Mucosa of stomach (tissue), 1 donor: ENCODE results near the gene C16orf86.
"Not testable (repeated sequence)": the region's sequence is repeated elsewhere in the genome, so short reads cannot be mapped to it uniquely, and the experiment has no call there.

Experiments
- H3K27me3 ChIP-seq: one replicate; pipeline ENCODE4 v1.7.0; 2013; ENCODE audit warnings: mild to moderate bottlenecking, low read length; ENCODE audit not compliant: control insufficient read depth, insufficient read depth
- H3K36me3 ChIP-seq: one replicate; pipeline ENCODE4 v1.7.0; 2013; ENCODE audit warnings: low read length; ENCODE audit not compliant: control insufficient read depth, insufficient read depth
- H3K4me1 ChIP-seq: one replicate; pipeline ENCODE4 v1.7.0; 2013; ENCODE audit warnings: mild to moderate bottlenecking, low read length; ENCODE audit not compliant: control insufficient read depth, insufficient read depth
- H3K4me3 ChIP-seq: one replicate; pipeline ENCODE4 v1.7.0; 2013; ENCODE audit warnings: low read length
- H3K9ac ChIP-seq: one replicate; pipeline ENCODE4 v1.7.0; 2013; ENCODE audit warnings: mild to moderate bottlenecking, low read length, moderate library complexity
- H3K9me3 ChIP-seq: one replicate; pipeline ENCODE4 v1.7.0; 2013; ENCODE audit warnings: mild to moderate bottlenecking, low read length, moderate library complexity; ENCODE audit not compliant: control insufficient read depth
- donor health status: Pancreatic carcinoma.

C16orf86 gene

DNA sequence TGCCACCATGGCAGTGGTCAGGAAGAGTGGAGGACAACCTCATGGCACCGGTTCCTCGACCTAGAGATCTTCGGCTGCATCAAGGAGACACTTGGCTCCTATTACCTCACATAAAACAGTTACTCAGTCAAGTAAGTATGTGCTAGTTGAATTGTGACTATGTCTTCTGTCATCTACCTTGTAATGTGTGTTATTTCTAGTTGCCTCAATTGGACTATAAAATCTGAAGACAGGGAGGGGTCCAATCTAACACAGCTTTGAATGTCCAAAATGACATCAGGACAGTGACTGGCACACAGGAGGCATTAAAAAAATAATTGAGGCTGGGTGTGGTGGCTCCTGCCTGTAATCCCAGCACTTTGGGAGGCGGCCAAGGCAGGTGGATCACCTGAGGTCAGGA, 17.2 kb downstream of the C16orf86 start:
- H3K4me1 ChIP-seq, result no peaks in the 10 kb centered on the region
- no peaks in the 10 kb centered on the region for H3K9me3 ChIP-seq
- no peaks in the 10 kb centered on the region for H3K27me3 ChIP-seq

DNA sequence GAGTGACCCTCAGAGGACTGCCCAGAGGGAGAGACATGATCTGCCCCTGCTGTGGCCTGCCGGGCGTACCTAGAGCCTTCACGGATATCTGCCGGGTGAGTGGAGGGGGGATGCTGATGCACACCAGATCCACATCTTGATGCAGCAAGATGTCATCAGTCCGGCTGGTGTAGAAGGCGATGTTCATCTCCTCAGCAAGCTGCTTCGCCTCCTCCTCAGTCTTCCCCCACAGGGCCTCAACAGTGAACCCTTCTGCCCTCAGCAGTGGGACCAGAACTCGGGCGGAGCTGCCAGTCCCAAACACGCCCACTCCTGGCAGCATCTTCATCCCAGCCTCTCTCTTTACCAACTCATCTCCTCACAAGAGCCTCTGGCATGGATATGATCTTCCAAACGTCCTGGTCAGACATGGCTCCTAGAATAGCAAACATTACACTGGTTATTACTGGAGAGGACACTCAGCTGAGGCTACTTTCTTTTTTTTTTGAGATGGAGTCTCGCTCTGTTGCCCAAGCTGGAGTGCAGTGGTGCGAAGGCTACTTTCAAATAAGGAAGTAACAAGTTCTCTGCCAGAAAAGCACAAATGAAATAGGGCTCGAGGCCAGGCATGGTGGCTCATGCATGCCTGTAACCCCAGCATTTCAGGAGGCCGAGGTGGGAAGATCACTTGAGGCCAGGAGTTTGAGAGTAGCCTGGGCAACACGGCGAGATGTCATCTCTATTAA, 18.9 kb downstream of the C16orf86 start:
- Histone ChIP-seq H3K27me3 (no peaks in the 10 kb centered on the region), H3K9ac (no peak overlapping the region), H3K4me3 (no peak overlapping the region), H3K4me1 (no peaks in the 10 kb centered on the region), H3K9me3 (no peaks in the 10 kb centered on the region), H3K36me3 (peaks cover 9% of the 10 kb centered on the region)

More for the DNA sequence above, 17.2 kb downstream of the C16orf86 start:
- Histone ChIP-seq H3K36me3 (peaks cover 9% of the 10 kb centered on the region), H3K9ac (no peak overlapping the region), H3K4me3 (no peak overlapping the region)

DNA sequence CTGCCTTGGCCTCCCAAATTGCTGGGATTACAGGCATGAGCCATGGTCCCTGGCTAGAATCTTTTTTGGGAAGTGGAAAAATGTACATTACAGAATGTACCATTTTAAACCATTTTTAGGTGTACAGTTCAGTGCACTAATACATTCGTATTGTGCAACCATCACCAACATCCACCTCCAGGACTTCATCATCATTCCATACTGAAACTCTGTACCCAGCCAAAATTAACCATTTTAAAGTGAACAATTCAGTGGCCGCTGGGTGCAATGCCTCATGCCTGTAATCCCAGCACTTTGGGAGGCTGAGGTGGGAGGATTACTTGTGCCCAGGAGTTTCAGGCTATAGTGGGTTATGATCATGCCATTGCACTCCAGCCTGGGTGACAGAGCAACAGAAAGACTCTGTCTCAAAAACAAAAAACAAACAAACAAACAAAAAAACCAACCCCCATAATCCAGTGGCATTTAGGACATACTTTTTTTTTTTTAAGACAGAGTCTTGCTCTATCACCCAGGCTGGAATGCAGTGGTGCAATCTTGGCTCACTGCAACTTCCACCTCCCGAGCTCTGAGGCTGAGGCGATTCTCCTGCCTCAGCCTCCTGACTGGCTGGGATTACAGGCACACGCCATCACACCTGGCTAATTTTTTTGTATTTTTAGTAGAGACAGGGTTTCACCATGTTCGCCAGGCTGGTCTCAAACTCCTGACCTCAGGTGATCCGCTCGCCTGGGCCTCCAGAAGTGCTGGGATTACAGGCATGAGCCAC, 27.1 kb downstream of the C16orf86 start:
- peaks cover 14% of the 10 kb centered on the region for H3K4me1 ChIP-seq
- not testable (repeated sequence) for H3K9me3 ChIP-seq, H3K27me3 ChIP-seq, H3K36me3 ChIP-seq, H3K4me3 ChIP-seq, H3K9ac ChIP-seq

DNA sequence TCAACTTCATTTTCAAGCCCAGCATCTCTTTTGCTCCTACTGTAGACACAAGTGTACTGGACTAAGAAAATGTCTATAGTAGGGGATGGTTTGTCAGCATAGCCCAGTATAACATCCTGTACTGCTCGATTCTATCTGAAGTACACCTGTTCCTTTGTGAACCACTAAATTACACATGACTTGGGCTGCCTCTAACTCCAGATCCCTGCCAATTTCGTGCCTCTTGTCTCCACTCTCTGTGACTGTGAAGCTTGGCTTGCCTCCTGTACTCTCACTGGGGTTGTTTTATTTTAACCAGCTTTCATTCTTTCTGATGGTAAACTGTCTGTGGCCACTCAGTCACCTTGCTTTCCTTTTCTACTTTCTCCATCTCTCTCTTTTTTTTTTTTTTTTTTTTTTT, 28.0 kb downstream of the C16orf86 start:
- H3K27me3 ChIP-seq, result no peaks in the 10 kb centered on the region
- H3K4me3 ChIP-seq, result no peak overlapping the region
- no peak overlapping the region for H3K9ac ChIP-seq
- H3K9me3 ChIP-seq, result no peaks in the 10 kb centered on the region
- H3K4me1 ChIP-seq, result peaks cover 16% of the 10 kb centered on the region
- H3K36me3 ChIP-seq, result no peaks in the 10 kb centered on the region

DNA sequence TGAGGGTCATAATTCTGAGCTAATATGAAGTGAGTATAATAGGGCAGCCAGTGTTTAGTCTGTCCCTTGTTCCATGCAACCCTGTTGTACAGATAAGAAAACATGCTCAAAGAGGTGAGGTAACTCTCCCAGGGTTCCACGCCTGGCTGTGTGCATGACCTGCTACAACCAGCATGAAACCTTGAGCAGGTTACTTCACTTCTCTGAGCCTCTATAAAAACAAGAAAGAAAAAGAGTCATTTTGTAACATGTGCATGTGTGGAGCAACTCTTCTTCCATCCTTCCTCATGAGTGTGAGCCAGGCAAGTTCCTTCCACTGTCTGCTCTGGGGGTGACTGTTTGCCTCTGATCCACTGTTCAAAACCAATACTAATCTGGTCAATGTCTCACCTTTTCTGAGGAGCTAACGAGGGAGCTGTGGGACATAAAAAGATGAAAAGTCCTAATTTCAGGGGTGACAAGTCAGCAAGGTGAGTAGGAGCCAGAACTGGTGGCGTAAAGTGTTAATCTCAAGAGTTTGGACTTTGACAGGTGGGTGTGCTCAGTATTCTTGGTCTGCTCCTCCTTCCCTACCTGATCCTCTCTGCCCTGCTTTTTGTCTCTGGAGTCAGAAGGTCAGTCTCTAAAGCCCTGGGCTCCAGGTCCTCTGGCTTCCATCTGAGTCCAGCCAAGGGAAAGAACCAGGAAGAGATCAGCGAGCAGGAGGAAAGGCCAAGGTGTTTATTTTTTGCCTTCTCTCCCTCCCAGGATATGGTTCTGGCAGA, 31.0 kb downstream of the C16orf86 start:
- Histone ChIP-seq H3K36me3 (no peaks in the 10 kb centered on the region), H3K27me3 (no peaks in the 10 kb centered on the region), H3K9me3 (no peaks in the 10 kb centered on the region), H3K4me3 (no peak overlapping the region), H3K4me1 (peaks cover 21% of the 10 kb centered on the region), H3K9ac (no peak overlapping the region)

DNA sequence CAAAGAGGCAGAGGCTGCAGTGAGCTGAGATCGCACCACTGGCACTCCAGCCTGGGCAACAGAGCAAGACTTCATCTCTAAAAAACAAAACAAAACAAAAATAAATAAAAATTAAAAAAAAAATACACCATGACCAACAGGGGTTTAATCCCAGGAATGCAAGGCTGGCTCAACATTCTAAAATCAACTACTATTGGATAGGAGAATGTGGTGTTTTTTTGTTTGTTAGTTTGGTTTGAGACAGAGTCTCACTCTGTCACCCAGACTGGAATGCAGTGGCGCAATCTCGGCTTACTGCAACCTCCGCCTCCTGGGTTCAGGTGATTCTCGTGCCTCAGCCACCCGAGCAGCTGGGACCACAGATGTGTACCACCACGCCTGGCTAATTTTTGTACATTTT, 32.7 kb downstream of the C16orf86 start:
- no peaks in the 10 kb centered on the region for H3K27me3 ChIP-seq

DNA sequence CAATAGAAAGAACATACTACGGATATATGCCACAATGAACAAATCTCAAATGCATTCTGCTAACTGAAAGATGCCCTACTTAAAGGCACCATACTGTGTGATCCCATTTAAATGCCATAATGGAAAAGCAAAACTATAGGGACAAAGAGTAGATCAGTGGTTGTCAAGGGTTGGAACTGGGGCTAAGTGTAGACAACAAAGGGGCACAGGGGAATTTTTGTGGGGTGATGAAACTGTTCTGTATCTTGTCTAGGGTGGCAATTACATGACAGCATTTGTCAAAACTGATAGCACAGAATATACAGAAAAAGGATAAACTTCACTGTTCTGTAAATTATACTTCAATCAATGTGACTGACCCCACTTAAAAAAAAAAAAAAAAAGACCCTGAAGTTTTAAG, 34.8 kb downstream of the C16orf86 start:
- H3K4me3 ChIP-seq, result no peak overlapping the region
- H3K9me3 ChIP-seq, result no peaks in the 10 kb centered on the region
- no peaks in the 10 kb centered on the region for H3K27me3 ChIP-seq
- peaks cover 21% of the 10 kb centered on the region for H3K4me1 ChIP-seq
- no peak overlapping the region for H3K9ac ChIP-seq
- H3K36me3 ChIP-seq, result no peaks in the 10 kb centered on the region

More for the DNA sequence above, 32.7 kb downstream of the C16orf86 start:
- no peak overlapping the region for H3K9ac ChIP-seq
- no peaks in the 10 kb centered on the region for H3K9me3 ChIP-seq
- peaks cover 21% of the 10 kb centered on the region for H3K4me1 ChIP-seq
- H3K4me3 ChIP-seq, result no peak overlapping the region
- H3K36me3 ChIP-seq, result no peaks in the 10 kb centered on the region

DNA sequence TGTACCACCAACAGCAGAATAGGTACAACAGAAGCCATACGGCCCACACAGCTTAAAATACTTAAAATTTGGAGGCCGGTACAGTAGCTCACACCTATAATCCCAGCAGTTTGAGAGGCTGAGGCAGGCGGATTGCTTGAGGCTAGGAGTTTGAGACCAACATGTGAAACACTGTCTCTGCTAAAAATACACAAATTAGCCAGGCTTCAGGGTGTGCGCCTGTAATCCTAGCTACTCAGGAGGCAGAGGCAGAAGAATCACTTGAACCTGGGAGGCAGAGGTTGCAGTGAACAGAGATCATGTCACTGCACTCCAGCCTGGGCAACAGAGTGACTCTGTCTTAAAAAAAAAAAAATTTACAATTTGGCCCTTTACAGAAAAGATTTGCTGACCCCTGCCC, 35.5 kb downstream of the C16orf86 start:
- no peaks in the 10 kb centered on the region for H3K9me3 ChIP-seq
- H3K36me3 ChIP-seq, result no peaks in the 10 kb centered on the region
- peaks cover 21% of the 10 kb centered on the region for H3K4me1 ChIP-seq
- no peak overlapping the region for H3K4me3 ChIP-seq
- H3K9ac ChIP-seq, result no peak overlapping the region
- H3K27me3 ChIP-seq, result no peaks in the 10 kb centered on the region

DNA sequence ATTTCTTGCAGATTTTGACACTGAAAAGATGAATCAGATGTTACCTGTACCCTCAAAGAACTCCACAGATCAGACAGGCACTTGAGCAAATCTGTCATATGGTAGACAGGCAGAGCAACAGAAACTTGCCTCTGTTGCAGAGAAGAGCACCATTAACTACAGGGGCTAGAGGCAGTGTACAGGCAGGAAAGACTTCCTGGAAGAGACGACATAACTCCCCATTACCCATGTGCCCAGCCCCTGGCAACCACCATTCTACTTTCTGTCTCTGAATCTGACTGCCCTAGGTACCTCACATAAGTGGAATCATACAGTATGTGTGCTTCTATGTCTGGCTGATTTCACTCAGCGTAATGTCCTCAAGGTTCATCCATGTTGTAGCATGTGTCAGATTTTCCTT, 37.0 kb downstream of the C16orf86 start:
- Histone ChIP-seq H3K27me3 (no peaks in the 10 kb centered on the region), H3K4me3 (no peak overlapping the region), H3K36me3 (no peaks in the 10 kb centered on the region), H3K4me1 (peaks cover 8% of the 10 kb centered on the region), H3K9me3 (no peaks in the 10 kb centered on the region), H3K9ac (no peak overlapping the region)

DNA sequence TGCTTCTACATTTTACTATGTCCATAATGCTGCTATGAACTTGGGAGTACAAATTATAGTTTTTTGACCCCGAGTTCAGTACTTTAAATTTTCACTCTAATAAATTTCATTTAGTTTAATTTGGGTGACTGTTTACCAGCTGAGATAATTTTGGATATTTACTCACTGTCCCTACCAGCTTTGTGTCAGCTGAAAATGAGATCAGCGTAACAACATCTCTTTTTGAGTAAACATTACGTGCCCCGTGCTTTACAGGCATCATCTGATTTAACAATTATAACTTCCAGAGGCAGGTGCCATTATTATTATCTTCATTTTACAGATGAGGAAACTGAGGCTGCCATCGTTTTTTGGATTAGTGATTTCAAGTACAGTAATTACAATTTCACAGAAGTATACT, 37.5 kb downstream of the C16orf86 start:
- H3K27me3 ChIP-seq, result no peaks in the 10 kb centered on the region
- H3K4me1 ChIP-seq, result peaks cover 5% of the 10 kb centered on the region
- no peaks in the 10 kb centered on the region for H3K36me3 ChIP-seq
- no peak overlapping the region for H3K9ac ChIP-seq
- no peak overlapping the region for H3K4me3 ChIP-seq
- H3K9me3 ChIP-seq, result no peaks in the 10 kb centered on the region

DNA sequence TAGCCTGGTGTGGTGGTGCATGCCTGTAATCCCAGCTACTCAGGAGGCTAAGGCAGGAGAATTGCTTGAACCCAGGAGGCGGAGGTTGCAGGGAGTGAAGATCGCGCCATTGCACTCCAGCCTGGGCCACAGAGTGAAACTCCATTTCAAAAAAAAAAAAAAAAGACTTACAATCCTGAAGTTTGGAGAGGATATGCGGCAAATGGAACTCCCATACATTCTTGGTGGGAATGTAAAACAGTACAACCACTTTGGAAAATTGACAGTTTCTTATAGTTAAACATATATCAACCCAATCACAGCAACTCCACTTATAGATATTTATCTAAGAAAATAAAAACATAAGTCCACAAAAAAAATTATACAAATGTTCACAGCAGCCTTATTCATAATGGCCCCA, 40.6 kb downstream of the C16orf86 start:
- no peaks in the 10 kb centered on the region for H3K9me3 ChIP-seq
- no peaks in the 10 kb centered on the region for H3K36me3 ChIP-seq
- peaks cover 5% of the 10 kb centered on the region for H3K4me1 ChIP-seq
- no peak overlapping the region for H3K9ac ChIP-seq
- no peak overlapping the region for H3K4me3 ChIP-seq
- H3K27me3 ChIP-seq, result no peaks in the 10 kb centered on the region

DNA sequence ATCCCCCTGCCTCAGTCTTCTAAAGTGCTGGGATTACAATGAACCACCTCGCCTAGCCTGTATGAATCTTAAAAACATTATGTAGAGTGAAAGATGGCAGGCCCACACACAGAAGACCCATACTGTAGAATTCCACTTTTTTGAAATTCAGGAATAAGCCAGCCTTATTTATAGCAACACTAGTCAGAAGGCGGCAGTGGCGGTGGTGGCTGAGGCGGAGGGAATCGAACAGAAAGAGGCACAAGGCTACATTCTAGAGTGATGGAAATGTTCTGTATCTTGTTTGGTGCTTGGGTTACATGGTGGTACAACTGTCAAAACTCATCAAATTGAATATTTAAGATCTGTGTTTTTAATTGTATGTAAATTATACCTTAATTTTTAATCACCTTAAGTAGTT, 41.2 kb downstream of the C16orf86 start:
- Histone ChIP-seq H3K9ac (no peak overlapping the region), H3K36me3 (no peaks in the 10 kb centered on the region), H3K4me3 (no peak overlapping the region), H3K4me1 (peaks cover 5% of the 10 kb centered on the region), H3K27me3 (no peaks in the 10 kb centered on the region), H3K9me3 (no peaks in the 10 kb centered on the region)
